Fibroblast of lung (primary cell): ENCODE measurements around the gene DNAAF1. TPM values are rescaled to one million over a fixed set of nuclear protein-coding genes. Genes with fewer than 3 reads are reported as not detected.
A peak's percentile ranks its signal among the peaks of the same experiment; 100 is the strongest.
"Not testable (repeated sequence)": the region's sequence is repeated elsewhere in the genome, so short reads cannot be mapped to it uniquely, and the experiment has no call there.

Experiments used
- DNase-seq, 2 donors: peaks; one replicate each; pipeline versions ENCODE4 v3.0.0 to v3.0.0-alpha.2; 2010; ENCODE audit warnings: low read depth in 2 of 2
- H2AFZ ChIP-seq: 2 replicates; pipeline ENCODE4 v1.5.1; 2012; ENCODE audit warnings: low read length, control low read depth, inconsistent platforms
- H3K27ac ChIP-seq: 2 replicates; pipeline ENCODE4 v1.5.1; 2011; ENCODE audit warnings: low read length, control low read depth; ENCODE audit not compliant: insufficient read depth
- H3K27me3 ChIP-seq: 2 replicates; pipeline ENCODE4 v1.5.1; 2011; ENCODE audit warnings: mild to moderate bottlenecking, low read length; ENCODE audit not compliant: control insufficient read depth, insufficient read depth
- H3K36me3 ChIP-seq: 2 replicates; pipeline ENCODE4 v1.5.1; 2011; ENCODE audit warnings: low read length; ENCODE audit not compliant: control insufficient read depth, insufficient read depth
- H3K4me1 ChIP-seq: 2 replicates; pipeline ENCODE4 v1.5.1; 2011; ENCODE audit warnings: low read length; ENCODE audit not compliant: control insufficient read depth, insufficient read depth; ENCODE audit errors: extremely low read depth
- H3K4me2 ChIP-seq: 2 replicates; pipeline ENCODE4 v1.5.1; 2011; ENCODE audit warnings: low read length, control low read depth; ENCODE audit not compliant: insufficient read depth; ENCODE audit errors: extremely low read depth
- H3K4me3 ChIP-seq, 4 experiments: fragments of 200-600 bp in 1 of 4; sonication (generic) in 1 of 4; replicated peaks in 1 of 4; 2 replicates each; pipeline ENCODE4 v1.5.1; 2011 to 2016; ENCODE audit warnings: low read length in 4 of 4, low read depth in 3 of 4, mild to moderate bottlenecking in 3 of 4, control low read depth in 2 of 4, inconsistent platforms in 1 of 4, mixed read lengths in 1 of 4; ENCODE audit not compliant: insufficient read depth in 1 of 4; ENCODE audit errors: control extremely low read depth in 1 of 4
- H3K79me2 ChIP-seq: 2 replicates; pipeline ENCODE4 v1.5.1; 2012; ENCODE audit warnings: mild to moderate bottlenecking, low read length, inconsistent platforms; ENCODE audit not compliant: control insufficient read depth, insufficient read depth
- H3K9ac ChIP-seq: 2 replicates; pipeline ENCODE4 v1.5.1; 2011; ENCODE audit warnings: mild to moderate bottlenecking, low read length, control low read depth; ENCODE audit not compliant: insufficient read depth
- H3K9me3 ChIP-seq: 2 replicates; pipeline ENCODE4 v1.5.1; 2012; ENCODE audit warnings: low read depth, low read length; ENCODE audit not compliant: control insufficient read depth, insufficient read depth
- H4K20me1 ChIP-seq: 2 replicates; pipeline ENCODE4 v1.5.1; 2011; ENCODE audit warnings: low read length; ENCODE audit not compliant: control insufficient read depth, insufficient read depth; ENCODE audit errors: extremely low read depth
- EZH2 ChIP-seq: IDR thresholded peaks from 2 replicates; pipeline ENCODE4 v1.5.1; 2012; ENCODE audit warnings: low read length, control low read depth, mild to moderate bottlenecking; ENCODE audit errors: missing control alignments
- polyA plus RNA-seq, 2 donors: library from polyadenylated mRNA; depleted of rRNA in 1 of 2; stranded (reverse) in 1 of 2; unstranded in 1 of 2; fragments of >200 nt; gene quantifications; 2 replicates each; pipeline ENCODE4 v1.2.1, GENCODE V29; 2011 to 2012; ENCODE audit warnings: missing spikeins in 1 of 2
- total RNA-seq: library from RNA; depleted of rRNA; stranded (reverse); fragments of >200 nt; gene quantifications from 2 replicates; pipeline ENCODE4 v1.2.1, GENCODE V29; 2014
- TF ChIP-seq, protein P1 (sequence below), 2 donors: IDR thresholded peaks in 1 of 2; conservative IDR thresholded peaks in 1 of 2; 1 replicate in 1 of 2; 2 replicates in 1 of 2; pipeline ENCODE4 v1.5.1; 2011 to 2012; ENCODE audit warnings: low read length in 2 of 2, control low read depth in 1 of 2, inconsistent platforms in 1 of 2, low read depth in 1 of 2, mild to moderate bottlenecking in 1 of 2

The DNAAF1 gene
- total and polyA plus RNA-seq, 2 donors (not counting 1 experiment from before 2014, with no cell fraction given): not detected

DNA sequence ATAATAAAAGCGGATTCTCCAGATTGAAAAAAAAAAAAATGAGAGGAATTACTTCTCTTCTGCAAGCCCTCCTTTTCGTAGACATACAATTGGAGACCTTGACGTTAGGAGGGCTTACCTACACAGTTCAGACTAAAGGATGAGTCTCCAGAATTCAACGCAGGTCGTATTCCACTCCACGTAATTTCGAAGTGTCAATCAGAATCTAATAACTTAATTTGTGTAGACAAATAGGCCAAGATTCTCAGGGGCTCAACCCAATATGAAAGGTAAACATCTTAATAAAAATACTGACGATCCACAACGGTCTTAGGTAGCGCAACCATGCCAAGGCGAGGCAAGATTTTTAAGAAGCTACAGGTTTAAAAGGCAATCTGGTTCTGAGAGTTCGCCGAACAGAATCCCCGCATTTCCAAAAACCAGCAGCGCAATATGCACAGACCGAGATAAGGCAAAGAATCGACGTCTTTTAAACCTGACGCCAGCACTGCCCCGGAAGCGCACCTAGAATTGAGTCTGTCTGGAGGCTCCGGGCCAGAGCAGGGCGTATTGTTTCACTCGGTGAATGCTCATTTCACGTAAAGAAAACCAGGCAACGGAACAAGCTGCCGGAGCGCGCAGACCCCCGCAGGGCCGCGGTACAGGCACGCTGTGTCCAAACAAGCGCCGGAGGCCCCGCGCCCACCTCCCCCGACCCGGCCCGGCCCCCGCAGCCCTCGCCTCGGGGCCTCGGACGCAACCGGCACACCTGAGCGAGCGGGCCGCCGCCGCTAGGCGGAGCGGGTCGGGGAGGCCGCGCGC, 29.0 kb upstream of the DNAAF1 start:
- Histone ChIP-seq H3K4me1 (no peaks in the 10 kb centered on the region), H3K27me3 (no peaks in the 10 kb centered on the region), H3K9ac (peak overlapping the region; percentile 97), H2AFZ (peak overlapping the region; percentile 33), H3K4me3 (peak overlapping the region; percentile 68 to 98 (median 90)), H3K36me3 (peaks cover 2% of the 10 kb centered on the region), H3K79me2 (peaks cover 39% of the 10 kb centered on the region), H3K27ac (peak overlapping the region; percentile 92), H3K4me2 (peak overlapping the region; percentile 60), H4K20me1 (no peaks in the 10 kb centered on the region), H3K9me3 (no peaks in the 10 kb centered on the region)
- TF ChIP-seq, protein P1, sequence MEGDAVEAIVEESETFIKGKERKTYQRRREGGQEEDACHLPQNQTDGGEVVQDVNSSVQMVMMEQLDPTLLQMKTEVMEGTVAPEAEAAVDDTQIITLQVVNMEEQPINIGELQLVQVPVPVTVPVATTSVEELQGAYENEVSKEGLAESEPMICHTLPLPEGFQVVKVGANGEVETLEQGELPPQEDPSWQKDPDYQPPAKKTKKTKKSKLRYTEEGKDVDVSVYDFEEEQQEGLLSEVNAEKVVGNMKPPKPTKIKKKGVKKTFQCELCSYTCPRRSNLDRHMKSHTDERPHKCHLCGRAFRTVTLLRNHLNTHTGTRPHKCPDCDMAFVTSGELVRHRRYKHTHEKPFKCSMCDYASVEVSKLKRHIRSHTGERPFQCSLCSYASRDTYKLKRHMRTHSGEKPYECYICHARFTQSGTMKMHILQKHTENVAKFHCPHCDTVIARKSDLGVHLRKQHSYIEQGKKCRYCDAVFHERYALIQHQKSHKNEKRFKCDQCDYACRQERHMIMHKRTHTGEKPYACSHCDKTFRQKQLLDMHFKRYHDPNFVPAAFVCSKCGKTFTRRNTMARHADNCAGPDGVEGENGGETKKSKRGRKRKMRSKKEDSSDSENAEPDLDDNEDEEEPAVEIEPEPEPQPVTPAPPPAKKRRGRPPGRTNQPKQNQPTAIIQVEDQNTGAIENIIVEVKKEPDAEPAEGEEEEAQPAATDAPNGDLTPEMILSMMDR (conservative IDR thresholded peaks at IDR 0.05 in 1 of 2, IDR thresholded peaks at IDR 0.05 in 1 of 2; ENCODE audit: low read depth in 1 of 2, low read length in 2 of 2): no peak
- no peak for TF ChIP-seq EZH2
- peak; percentile 41 to 56 for DNase-seq

DNA sequence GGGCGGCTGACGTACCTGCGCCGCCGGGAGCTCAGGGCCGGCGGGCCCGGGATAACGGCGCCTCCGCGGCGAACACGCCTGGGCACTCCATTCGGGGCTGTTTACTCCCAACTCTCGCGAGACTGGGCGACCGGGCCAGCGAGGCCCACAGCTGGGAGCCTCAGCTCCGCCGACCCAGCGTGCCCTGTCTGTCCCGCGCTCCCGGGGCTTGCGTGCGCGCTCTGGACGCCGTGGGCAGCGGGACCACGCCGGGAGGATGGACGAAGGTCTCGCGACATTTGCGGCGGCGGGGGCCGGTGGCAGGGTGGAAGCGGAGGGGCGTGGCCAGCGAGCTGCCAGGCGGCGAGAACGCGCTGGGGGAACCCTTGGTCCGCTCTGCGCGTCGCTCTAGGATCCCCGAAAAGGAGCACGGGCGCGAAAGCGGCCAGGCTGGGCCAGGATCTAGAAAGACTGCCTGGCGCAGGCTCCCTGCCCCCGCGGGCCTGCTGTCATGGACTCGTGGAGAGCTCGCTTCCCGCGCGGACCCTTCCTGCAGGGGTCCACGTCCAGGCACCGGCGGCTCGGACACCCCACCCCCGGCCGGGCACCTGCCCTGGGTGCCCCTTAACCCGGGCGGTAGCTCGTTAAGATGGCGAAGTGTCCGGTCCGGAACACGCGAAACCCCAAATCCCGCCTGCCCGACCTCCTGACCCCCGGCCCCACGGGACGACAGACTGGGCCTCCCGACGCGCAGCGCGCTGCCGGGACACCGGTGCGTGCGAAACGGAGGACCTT, 28.2 kb upstream of the DNAAF1 start, which contains the start of gene MBTPS1:
Gene MBTPS1, minus strand, starts transcription at position 223 of the 774 bp plus-strand sequence. CDS start 15,159 bp downstream, outside the sequence.
- H3K9ac ChIP-seq: peak within 1 kb of the TSS; percentile 97
- H3K79me2 ChIP-seq: peaks cover 36% of the 10 kb centered on the region
- H4K20me1 ChIP-seq: no peaks in the 10 kb centered on the region
- no peaks in the 10 kb centered on the region for H3K4me1 ChIP-seq
- H2AFZ ChIP-seq: peak within 1 kb of the TSS; percentile 86
- H3K27ac ChIP-seq: peak within 1 kb of the TSS; percentile 92
- no peaks in the 10 kb centered on the region for H3K27me3 ChIP-seq
- H3K4me3 ChIP-seq: peak within 1 kb of the TSS; percentile 68 to 98 (median 90)
- peaks cover 2% of the 10 kb centered on the region for H3K36me3 ChIP-seq
- H3K9me3 ChIP-seq: no peaks in the 10 kb centered on the region
- H3K4me2 ChIP-seq: peak within 1 kb of the TSS; percentile 92
- peak; percentile 95 to 98 for DNase-seq
- TF ChIP-seq, protein P1 (conservative IDR thresholded peaks at IDR 0.05 in 1 of 2, IDR thresholded peaks at IDR 0.05 in 1 of 2; ENCODE audit: low read depth in 1 of 2, low read length in 2 of 2): no peak
- TF ChIP-seq EZH2: no peak

DNA sequence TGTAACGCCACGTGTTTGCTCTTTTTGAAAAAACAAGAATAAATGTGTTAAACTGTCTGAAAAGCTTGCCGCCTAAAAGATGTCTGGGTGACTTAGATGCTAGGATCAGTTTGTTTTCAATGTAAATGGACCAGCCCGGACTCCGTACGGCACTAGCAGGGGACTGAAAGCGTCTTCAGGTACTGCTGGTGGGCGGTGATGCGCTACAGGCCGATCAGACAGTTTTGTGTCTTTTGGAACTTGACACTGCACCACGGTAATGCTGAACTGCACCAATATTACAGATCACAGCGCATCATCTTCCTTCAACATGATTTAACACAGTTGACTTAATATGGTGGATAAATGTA, 27.6 kb upstream of the DNAAF1 start:
- Histone ChIP-seq H3K9me3 (no peaks in the 10 kb centered on the region), H3K4me3 (peak overlapping the region; percentile 68 to 98 (median 90)), H3K4me2 (peak overlapping the region; percentile 92), H3K36me3 (peaks cover 2% of the 10 kb centered on the region), H4K20me1 (no peaks in the 10 kb centered on the region), H3K79me2 (peaks cover 32% of the 10 kb centered on the region), H3K9ac (peak overlapping the region; percentile 97), H2AFZ (peak overlapping the region; percentile 86), H3K27ac (peak overlapping the region; percentile 92), H3K4me1 (no peaks in the 10 kb centered on the region), H3K27me3 (no peaks in the 10 kb centered on the region)
- peak in 1 of 2 donors; percentile 33 for DNase-seq
- TF ChIP-seq EZH2: no peak
- TF ChIP-seq, protein P1 (conservative IDR thresholded peaks at IDR 0.05 in 1 of 2, IDR thresholded peaks at IDR 0.05 in 1 of 2; ENCODE audit: low read depth in 1 of 2, low read length in 2 of 2): no peak

DNA sequence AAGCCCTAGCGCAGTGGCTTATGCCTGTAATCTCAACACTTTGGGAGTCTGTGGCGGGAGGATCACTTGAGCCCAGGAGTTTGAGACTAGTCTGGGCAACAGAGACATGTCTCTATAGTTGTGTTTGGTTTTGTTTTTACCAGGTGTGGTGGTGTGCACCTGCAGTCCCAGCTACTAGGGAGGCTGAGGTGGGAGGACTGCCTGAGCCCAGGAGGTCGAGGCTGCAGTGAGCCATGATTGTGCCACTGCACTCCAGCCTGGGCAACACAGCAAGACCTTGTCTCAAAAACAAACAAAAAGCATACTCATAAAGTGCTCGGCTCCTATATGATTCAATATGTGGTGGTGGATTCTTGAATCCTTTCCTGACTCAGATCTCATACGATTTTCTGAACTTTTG, 26.8 kb upstream of the DNAAF1 start:
- H2AFZ ChIP-seq, H3K4me1 ChIP-seq, H3K4me2 ChIP-seq, H3K36me3 ChIP-seq, H3K9ac ChIP-seq, DNase-seq, H4K20me1 ChIP-seq, H3K4me3 ChIP-seq, H3K27ac ChIP-seq, H3K27me3 ChIP-seq, H3K9me3 ChIP-seq: not testable (repeated sequence)
- peaks cover 27% of the 10 kb centered on the region for H3K79me2 ChIP-seq
